ENCODE measurements around the gene BET1L.
A peak's percentile ranks its signal among the peaks of the same experiment; 100 is the strongest.
"Not testable (repeated sequence)": the region's sequence is repeated elsewhere in the genome, so short reads cannot be mapped to it uniquely, and the experiment has no call there.

The BET1L gene

DNA sequence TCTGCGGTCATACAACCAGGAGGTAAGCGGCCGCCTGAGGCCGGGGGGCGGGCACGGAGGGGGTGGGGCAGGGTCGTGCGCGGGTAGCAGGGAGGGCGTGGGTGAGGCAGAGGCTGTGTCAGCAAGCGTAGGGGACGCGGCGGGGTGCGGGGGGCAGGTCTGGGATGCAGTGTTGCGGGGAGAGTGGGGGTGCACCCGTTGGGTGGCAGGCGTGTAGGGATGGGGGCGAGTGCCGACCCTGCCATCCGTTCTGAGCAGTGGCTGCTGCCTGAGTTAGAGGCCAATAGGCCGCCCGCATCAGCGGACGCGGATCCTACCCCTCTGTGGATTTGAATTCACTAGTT is 1.7 kb upstream of the BET1L start:
- no peak for DNase-seq

DNA sequence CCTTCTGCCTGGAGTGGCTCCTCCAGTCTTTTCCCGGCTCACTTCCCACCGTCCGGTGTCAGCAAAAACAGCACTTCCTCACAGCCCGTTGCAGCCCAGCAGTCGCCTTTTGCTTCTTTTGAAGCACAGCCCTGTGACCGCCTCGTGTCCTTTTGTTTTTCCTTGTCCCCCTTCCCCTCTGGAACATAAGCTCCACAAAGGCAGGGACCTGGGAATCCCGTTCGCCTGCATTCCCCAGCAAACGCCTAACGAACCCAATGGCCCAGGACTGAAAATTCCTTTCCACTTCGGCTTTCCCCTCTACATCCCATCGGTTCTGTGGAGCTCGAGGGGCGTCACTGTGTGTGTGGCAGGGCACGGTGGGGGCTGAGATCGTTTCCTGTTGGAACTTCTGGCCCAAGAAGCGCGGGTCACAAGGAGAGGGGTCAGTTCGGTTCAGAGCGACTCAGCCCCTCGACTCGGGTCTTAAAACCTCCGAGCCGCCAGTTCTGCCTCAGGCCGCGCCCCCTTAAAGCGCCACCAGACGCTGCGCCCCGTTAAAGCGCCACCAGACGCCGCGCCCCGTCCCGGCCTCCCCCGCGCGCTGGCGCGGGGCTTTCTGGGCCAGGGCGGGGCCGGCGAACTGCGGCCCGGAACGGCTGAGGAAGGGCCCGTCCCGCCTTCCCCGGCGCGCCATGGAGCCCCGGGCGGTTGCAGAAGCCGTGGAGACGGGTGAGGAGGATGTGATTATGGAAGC is 1.1 kb upstream of the BET1L start:
- DNase-seq: peak; percentile 71 to 79

DNA sequence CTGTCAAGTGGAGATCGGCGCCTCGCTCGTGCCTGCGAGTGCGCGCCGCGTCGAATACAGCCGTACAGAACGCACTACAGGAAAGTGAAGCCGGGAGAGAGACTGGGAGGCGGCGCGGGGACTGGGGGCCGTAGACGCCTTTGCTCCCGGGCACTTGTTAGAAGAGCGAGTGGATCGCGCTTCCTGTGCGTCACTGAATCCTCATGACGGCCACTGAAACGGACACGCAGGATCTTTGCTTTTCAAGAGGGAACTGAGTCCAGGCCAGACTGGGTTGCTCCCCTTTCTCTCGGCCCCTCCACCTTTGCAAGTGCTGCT is 623 bp upstream of the BET1L start:
- no peak for DNase-seq

DNA sequence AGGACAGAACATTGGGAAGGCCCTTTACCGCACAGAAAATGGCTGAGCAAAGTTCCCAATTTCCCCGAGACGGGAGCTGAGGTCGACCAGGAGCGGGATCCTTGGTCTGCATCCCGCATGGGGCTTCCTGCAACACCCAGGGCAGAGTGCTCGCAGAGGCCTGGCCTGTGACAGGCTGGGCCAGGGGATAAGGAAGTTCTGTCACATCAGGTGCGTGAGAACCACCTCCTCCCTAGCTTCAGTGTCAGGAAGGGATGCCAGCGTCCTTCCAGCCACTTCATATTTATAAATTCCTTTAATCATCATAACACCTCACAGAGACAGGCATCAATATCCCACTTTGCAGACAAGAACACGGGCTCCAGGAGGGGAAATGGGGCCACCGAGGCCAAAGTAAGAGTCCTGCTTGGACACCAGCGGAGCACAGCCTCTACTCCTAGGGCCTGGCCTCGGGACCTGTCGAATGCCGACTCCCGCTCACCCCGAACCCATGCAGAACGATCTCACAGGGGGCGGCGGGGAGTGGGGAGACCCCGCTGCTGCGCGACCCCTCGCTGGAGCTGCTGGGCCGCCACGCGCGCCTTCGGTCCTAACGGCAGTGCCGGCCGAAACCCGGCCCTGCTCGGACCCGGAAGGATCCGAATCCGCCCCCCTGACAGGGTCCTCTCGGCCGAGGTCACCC is 532 bp downstream of the BET1L start:
- no peak for DNase-seq

DNA sequence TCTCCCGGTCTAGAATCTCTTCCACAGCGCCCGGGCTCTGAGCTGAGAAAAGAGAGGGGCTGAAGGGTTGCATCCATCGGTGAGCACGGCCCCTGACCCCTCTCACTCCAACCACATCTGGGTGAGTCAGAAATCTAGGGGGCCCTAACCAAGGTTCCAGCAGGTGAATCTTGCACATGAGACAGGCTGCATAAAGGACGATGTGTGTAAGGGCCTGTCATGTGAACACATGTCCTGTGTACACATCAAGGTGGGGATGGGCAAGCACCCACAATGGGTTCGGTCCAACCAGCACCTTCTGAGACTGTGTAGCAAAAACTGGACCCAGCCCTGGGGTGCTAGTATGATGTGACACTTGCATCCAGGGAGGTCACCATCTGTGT is 1.2 kb downstream of the BET1L start:
- no peak for DNase-seq

DNA sequence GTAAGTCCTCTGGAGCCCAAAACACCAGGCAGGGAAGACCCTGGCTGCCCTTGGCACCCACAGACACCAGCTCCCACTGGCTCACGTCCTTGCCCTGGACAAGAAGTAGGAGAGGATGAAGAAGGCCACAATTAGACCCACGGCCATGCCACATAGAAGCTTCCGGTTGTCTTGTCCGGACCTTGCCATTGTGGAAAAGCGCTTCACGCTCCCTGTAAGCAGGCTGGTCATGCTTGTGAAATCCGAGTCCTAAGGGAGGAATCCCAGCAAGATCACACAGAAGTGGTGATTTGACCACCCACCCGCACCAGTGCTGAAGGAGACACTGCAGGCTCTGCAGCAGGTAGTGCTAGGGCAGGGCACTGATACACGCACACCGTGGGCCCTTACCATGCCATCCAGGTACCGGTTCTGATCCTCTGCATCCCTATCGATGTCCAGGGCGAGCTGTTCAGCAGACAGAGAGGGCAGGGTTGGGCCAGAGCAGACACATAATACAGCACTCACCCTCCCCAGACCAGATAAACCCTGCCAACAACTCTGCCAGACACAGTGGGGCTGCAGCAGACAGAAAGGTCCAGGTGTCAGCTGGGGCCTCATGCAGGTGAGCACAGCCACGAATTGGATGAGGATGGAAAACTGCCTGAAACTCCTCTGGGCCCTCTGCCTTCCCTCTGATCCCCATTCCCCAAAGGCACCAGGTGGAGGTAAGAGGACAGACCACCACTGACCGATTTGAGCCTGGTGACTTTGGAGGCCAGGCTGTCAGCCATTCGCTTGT is 1.8 kb downstream of the BET1L start:
- DNase-seq: no peak

DNA sequence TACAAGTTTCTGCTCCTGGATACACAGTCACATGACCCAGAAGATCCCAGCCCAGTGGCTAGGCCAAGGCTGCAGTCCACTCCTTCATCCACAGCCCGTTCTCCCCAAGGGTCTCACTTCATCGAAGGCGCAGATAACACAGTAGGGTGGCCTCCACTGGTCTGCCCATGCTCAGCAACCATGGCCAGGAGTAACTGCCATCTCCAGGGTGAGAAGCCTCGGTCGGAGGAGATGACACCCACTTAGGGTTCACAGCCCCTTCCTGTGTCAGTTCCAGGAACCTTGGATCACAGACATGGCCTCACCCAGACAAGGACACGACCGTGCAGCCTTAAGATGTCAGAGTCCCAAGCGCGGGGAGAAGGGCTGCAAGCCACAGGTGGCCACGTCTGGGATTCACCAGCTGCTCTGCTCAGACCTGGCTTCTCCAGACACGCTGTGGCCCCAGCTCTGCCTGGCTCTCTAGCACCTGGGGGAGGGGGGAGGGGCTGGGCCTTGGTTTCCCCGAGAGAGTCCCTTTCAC is 2.6 kb downstream of the BET1L start:
- no peak for DNase-seq

DNA sequence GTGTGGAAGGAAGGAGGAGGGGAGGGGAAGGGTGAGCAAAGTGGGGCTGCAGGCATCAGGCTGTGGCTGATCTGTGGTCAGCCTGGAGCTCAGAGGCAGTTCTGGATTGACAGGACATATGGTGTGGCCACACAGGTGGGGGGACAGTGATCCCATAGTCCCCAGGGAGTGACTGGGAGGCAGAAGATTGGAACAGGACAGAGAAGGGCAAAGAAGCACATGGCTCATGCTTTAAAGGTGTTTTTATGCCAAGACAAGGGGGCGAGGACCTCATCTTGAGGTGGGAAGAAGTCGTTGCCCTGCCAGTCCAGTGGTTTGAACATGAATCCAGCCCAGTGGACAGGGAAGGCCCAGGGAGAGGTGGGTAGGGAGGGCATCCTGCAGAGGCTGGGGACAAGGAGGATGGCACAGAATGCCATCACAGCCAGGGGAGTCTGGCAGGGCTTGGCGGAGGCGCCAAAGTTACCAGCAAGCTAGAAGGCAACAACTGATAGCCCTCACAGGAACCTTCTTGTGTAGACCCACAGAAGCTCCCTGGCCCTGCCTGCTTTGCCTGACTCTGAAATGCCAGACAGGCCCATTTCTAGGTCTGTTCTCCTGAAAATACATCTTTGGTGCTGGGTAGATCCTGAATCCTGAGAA is 3.1 kb downstream of the BET1L start:
- DNase-seq: no peak

DNA sequence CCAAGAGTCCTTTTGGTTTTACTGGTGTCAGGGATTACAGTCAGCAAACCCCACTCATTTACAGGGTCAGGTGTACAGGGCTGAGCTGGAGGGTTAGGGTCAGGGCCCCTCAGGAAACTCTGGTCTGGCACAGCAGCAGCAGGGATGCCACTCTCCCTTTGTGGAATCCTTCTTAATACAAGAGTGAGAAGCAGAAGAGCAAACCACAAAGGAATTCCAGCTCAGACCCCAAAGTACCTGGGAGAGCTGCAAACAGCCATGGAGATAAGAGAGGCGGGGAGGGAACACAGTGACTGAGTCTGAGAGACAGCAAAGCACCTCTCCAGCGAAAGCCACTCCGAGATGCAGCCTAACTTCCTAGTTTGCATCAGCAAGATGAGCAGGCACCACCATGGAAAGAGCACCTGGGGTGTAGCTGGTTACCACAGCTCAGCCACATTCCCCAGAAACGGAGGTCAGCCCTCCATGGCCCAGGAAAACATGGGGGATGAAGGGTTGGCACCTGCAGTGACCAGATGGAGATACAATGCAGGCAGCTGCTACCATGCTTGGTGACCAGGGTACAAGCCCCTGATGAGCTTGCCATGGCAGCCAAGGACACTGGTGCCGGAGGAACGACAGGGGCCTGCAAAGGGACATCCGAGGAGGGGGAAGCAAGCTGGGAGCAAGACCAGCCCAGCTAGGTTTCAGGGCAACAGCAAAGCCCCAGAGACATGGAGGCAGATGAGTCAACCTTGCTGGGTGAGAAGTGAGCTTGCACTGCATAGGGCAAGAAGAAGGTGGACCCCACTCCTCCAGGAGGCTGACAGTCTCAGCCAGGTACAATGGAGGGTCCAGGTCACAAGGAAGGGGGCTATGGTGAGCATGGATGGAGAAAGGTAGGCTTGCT is 3.9 kb downstream of the BET1L start:
- DNase-seq: no peak

DNA sequence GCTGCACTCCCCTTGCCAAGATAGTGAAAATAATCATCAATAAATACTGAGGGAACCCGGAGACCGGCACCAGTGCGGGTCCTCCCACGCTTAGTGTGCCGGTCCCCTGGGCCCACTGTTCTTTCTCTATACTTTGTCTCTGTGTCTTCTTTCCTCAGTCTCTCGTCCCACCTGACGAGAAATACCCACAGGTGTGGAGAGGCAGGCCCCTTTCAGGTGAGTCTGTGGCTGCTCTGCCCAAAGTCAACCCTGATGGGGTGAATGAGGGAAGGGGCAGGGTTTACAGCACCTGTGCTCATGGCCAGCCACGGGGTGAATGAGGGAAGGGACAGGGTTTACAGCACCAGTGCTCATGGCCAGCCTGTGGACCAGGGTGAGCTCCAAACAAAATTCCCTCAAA is 4.7 kb downstream of the BET1L start:
- DNase-seq: no peak

DNA sequence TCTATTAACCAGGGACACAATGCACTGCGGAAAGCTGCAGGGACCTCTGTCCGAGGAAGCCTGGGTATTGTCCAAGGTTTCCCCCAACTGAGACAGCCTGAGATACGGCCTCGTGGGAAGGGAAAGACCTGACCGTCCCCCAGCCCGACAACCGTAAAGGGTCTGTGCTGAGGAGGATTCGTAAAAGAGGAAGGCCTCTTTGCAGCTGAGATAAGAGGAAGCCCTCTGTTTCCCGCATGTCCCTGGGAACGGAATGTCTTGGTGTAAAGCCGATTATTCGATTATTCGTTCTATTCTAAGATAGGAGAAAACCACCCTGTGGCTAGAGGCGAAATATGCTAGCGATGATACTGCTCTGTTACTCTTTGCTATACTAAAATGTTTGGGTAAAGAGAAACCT is 5.2 kb downstream of the BET1L start:
- DNase-seq: no peak

DNA sequence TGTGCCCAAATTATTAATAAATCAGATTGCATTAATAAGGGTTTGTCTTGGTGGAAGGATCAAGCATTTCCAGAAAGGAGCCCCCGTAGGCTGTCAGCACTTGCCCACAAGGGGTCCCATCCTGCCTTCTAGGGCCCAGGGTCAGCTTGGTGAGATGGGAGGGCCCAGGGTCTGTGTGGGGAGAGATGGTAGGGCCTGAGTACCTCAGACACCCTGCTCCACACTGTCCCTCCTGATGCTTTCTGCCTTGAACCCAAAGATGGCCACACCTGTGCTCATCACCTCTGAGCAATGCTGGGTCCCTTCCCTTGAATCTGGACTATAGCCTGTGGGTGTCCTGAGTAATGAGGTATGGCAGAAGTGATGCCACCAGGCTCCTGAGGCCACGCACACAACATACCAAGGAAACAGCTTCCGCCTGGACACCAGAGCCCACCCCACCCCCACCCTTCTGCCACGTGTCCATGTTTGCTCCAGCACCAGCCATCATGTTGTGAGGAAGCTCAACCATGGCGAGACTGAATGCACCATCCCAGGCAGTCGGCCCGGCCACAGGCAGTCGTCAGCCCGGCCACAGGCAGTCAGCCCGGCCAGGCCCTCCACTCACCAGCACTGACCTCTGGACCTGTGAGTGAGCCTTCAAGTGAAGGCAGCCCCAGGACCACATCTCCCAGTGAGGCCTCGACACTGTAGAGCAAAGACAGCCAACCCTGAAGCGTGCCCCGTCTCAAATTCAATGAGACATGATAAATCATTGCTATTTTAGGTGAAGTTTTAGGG is 6.8 kb downstream of the BET1L start:
- no peak for DNase-seq

DNA sequence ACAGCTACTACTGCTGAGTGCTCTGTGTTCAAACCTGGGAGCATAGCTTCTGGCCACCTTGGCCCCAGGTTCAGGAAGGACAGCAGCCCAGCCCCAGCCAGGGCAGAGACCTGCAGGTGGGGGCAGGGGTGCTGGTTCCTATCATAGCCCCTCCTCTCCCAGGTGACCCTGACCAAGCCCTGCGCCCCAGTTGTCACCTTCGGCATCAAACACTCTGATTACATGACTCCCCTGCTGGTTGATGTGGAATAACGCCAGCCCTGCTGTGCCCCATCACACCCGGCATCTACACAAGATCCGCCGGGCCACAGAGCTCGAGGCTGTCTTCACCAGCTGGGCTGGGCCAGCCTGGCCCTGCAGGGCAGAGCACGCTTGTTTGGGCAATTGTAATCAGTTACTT is 7.4 kb downstream of the BET1L start:
- DNase-seq: no peak

DNA sequence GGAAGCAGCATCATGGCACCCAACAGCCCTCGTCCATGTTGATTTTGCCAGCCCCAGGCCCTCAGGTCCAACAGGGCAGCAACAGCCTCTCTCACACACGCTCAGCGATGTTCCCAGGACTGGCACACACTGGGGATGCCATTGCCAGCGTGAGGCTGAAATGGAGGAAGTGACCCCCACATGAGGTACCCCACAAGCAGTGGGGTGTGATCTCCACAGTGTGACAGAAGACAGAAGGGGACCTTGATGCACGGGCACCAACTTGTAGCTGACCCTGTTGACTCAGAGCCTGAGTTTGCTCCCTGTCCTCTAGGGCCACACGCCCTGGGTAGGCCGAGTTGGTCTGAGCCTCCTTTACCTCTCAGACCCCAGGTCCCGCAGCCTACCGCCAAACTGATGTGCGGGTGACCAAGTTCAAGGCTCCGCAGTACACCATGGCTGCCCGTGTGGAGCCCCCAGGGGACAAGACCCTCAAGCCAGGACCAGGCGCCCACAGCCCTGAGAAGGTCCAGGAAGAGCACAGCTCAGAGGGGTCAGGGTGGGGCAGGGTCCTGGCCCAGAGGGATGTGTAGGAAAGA is 8.1 kb downstream of the BET1L start:
- no peak for DNase-seq

DNA sequence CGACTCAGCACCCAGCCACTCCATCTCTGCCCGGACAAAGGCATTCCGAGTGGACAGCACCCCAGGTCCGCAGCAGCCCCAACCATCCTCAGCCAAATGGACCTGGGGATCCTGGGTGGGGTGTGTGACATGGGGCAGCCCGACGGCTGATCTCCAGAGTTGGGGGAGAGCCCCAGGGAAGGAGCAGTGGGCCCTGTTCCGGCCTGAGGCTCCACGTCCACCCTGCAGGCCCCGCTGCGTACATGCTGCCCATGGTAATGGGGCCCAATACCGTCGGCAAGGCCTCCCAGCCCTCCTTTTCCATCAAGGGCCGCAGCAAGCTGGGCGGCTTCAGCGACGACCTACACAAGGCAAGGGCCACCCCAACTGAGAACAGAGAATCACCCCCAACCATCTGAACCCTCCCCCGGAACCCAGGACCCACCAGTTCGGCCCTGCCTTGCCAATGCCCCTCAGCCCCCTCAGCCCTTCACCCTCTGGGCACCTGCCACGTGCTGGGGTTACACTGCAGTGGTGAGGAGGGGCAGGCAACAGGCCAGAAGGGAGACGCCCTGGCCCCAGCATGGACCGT is 8.9 kb downstream of the BET1L start:
- DNase-seq: no peak

DNA sequence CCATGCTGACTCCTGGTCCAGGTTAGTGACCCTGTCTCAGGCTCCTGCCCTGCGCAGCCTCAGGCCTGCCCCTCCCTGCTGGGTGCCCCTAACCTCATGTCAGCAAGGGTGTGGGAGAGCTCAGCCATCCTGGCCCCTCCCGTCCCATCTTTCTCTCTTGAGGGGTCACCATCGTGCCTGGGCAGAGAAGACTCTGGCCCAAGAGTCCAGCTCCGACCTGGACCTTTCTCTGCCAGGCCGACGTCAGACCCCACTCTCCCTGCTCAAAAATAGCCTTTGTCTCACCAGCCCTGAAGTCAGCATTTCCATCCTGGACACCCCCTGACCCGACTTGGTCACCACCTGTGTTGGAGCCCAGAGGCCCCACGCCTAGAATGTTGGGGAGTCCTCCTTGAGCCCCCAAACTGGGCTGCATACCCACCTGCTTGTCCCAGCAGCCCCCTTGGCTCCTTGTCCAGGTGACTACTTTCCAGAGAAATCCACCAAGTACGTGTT is 9.4 kb downstream of the BET1L start:
- no peak for DNase-seq

DNA sequence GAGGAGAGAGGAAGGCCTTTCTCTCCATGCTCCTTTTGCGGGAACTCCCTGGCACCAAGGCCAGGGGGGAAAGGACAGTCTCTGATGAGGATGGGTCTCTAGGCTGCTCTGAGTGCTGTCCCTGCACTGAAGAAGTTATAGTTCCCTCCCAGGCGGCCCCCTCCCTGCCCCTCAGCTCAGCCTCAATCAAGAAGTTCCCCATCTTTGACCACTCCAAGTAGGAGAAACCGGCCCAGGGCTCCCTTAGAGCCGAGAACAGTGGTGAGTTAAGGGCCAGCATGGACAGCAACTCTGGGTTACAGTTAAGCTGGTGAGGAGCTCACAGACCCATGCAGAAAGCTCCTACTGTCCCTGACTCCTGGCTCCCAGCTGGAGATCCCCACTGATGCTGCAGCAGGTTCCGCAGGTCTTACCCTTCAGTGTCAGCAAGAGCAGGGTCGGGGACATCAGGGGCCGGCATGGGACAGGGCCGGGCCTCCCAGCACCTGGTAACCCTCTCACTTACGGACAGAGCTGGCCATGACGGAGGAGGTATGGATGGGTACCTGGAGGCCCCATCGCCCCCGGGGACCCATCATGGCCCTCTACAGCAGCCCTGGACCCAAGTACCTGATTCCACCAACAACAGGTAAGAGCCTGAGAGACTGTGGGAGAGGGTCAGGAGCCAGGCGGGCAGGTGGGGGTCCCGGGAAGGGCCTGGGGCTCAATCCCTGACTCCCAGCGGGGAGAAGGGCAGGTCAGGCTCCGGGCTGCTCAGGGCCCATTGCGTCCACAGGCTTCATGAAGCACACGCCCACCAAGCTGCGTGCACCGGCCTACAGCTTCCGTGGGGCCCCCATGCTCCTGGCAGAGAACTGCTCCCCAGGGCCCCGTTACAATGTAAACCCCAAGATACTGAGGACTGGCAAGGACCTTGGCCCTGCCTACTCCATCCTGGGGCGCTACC is 10.1 kb downstream of the BET1L start:
- DNase-seq: no peak

DNA sequence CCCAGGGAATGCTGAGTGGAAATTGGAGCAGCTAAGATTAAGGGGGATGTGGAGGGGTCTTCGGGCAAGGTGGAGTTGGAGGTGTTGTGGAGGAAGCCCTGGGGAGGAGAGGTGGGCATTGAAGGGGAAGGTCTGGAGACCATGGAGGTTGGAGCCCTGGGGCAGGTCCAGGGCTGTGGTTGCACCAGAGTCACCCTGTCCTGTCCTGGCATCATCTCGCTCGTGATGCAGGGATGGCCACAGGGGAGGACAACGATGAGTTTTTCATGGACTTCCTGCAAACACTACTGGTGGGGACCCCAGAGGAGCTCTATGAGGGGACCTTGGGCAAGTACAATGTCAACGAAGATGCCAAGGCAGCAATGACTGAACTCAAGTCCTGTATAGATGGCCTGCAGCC is 13.7 kb downstream of the BET1L start:
- DNase-seq: not testable (repeated sequence)

DNA sequence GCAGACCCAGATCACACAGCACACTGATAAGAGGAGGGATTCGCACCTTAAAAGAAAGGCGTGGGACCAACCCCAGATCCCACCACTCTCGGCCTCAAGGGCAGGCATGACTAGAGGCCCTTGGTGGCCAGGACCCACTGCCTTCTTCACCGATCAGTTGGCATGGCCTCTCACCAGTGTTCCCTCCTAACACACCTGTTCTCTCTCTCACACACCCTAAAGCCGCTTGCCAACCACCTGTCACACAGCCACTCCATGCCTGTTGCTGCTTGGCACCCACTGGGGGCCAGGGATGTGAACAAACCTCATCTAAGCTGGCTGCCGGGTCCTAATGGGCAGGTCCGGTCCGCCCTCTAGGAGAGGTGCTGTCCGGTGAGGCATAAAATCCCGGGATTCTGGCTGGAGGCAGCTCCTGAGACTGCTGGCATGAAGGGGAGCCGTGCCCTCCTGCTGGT is 14.5 kb downstream of the BET1L start, which contains the start of gene SCGB1C1:
Gene SCGB1C1 (plus strand): TSS at position 405 of the 455 bp plus-strand sequence. CDS start 22 bp downstream, at position 427.
- DNase-seq: not testable (repeated sequence)
